Fibroblast of upper back skin (primary cell): ENCODE data around the gene GLIS2.
"Not testable (repeated sequence)": the region's sequence is repeated elsewhere in the genome, so short reads cannot be mapped to it uniquely, and the experiment has no call there.

ENCODE experiments used
- DNase-seq: peaks from one replicate; pipeline ENCODE4 v3.0.0-alpha.2; 2013

The GLIS2 gene

GRCh38 chr16:4321286-4322120, 5.6 kb downstream of the GLIS2 start:
- no peak for DNase-seq

DNA sequence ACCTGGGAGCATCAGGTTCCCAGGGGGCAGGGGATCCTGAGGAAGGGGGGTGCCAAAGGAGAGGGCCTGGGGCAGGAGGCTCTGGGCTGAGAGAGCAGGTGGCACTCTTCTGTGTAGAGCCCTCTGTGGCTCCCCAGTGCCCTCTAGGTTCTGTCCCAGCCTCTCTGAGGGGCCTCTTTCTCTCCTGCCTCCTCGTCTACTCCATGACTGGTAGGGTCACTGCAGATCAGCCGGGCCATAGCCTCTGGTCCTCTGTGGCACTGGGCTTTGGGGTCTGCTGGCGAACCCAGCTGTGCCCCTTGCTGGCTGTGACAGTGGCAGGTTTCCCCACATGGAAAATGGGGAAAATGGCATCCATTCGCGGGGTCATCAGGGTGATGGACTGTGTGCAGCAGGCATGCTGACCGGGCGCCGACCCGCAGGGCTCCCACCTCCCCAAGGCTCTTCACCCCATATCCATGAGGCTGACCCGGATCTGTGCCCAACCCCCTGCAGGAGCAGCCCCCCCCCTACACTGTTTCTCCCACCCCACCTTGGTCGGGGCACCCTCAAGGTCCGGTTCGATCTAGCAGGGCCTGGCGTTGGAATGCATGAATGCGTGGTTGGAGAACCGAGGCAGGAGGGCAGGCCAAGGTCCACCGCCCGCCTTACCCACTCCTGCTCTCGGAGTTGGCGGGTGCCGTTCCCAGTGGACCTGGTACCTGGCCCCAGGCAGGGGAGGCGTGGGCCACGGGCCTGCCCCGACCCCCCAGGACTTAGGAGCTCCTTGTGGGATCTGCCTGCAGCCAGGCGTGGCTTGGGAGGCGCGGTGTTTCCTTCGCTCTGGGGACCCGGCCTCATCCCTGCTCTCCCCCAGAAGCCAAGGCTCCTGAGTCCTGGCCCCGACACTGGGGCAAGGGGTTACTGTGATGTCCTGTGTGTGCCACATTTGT, 6.5 kb downstream of the GLIS2 start:
- DNase-seq: no peak

GRCh38 chr16:4323071-4323844, 7.4 kb downstream of the GLIS2 start:
- no peak for DNase-seq

- peak; percentile 63 for DNase-seq
Measured at GRCh38 chr16:4323845-4324488, 8.1 kb downstream of the GLIS2 start.

- no peak for DNase-seq
Measured at GRCh38 chr16:4324492-4325252, 8.8 kb downstream of the GLIS2 start.

- no peak for DNase-seq
Measured at GRCh38 chr16:4325253-4325758, 9.4 kb downstream of the GLIS2 start.

- no peak for DNase-seq
Measured at GRCh38 chr16:4327386-4328045, 11.6 kb downstream of the GLIS2 start.

DNA sequence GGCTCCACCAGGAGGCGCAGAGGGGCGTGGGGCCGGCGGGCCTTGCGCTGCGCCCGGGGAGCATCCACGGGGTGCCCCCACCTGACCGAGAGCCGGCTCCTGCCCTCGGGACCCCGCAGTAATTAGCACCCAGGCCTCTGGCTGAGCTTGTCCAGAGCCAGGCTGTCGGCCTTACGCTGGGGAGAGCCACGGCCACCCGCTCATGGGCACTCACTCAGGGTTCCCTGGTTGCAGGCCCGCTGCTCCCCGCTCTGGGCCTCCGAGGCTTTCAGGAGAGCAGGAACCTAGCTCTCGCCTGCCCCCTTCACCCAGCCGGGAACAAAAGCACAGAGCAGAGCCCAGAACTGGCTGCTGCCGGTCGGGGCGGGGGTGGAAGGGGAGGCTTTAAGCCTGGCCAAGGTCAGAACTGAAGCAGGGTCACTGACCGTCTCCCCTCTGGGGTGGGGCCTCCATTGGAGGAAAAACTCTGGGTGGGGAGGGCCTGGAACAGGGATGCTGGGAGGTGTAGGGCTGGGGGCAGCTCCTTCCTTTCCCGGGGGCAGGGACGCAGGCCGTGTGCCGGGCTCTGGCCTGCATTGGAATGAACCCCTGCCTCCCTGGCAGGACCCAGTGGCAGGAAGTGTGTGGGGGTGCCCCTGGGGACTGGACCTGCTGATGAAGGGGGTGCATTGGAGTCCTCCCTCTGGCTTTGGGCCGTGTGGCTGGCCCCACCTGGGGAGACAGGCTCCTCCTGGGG, 12.3 kb downstream of the GLIS2 start:
- DNase-seq: peak; percentile 76

- DNase-seq: no peak
Measured at GRCh38 chr16:4328782-4329775, 13.2 kb downstream of the GLIS2 start.

DNA sequence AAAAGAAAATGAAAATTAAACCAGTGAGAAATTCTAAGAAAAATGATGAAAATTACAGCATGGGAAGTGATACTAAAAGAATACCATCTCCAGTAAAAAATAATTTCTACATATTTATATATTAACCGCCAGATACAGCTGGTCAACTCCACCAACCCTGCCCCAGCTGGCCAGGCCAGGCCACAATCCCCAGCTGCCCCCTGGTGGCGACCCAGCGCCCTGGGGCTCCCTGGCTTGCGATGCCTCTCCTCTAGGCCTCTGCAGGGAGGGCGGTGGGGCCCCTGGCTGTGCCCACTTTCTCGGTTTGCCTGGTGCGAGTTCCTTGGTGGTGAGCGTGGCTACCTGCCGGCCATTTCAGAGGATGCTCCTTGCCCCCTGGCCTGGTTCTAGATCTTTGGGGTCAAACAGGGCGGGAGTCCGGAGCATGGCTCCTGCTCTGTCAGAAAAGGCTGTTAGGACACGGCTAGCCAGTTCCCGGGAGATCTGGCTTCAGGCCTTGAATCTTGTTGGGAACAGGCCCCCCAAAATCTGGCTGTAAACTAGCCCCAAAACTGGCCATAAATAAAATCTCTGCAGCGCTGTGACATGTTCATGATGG, 14.5 kb downstream of the GLIS2 start:
- DNase-seq: peak; percentile 56

DNA sequence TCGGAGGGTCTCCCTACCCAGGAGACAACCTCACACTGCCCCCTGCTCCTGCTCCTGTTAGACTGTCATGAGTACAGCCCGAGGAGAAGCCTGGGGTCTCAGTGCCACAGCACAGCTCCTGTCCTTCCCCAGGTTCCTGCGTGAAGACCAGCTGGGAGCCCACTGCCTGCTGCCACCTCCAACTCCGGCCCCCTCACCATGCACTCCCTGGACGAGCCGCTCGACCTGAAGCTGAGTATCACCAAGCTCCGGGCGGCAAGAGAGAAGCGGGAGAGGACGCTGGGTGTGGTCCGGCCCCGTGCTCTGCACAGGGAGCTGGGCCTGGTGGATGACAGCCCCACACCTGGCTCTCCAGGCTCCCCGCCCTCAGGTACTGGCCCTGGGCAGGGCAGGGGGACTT, 16.2 kb downstream of the GLIS2 start:
- no peak for DNase-seq

DNA sequence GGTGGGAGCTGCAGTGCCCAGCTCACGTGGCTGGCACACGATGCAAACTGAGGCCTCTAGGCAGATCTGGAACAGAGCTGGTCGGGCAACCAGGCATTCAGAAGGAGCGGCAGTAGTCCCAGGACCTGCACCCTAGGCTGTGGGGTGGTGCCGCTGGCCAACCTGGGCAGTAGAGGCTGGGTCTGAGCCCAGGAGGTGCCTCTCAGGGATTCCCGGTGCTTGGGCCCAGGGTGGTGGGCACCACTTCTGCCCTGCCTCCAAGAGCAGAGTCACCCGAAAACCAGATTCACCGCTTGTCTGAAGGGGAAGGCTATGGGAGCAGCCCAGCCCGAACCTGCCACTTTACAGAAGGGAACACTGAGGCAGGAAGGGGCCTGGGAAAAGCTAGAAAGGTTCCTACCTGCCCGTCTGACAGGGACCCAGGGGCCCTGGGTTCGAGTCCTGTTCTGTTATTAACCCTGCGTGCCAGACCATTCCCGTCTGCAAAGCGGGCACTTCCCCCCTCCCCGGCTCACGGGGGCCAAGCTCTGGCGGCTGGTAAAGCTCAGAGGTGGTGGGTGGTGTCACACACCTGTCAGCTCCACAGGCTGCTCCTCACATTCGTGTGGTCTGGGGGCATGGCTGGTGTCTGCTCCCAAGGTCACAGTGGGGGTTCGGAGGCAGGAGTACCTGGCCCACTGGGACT, 16.9 kb downstream of the GLIS2 start:
- DNase-seq: no peak

DNA sequence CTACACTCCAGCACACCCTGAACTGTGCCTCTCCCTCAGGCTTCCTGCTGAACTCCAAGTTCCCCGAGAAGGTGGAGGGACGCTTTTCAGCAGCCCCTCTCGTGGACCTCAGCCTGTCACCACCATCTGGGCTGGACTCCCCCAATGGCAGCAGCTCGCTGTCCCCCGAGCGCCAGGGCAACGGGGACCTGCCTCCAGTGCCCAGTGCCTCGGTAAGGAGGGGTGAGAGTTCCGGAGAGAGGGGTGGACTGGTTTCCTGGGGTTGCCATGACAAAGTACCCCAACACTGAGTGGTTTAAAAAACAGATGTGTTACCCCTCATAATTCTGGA, 17.4 kb downstream of the GLIS2 start:
- DNase-seq: no peak

GRCh38 chr16:4333714-4334113, 17.8 kb downstream of the GLIS2 start:
- DNase-seq: not testable (repeated sequence)

DNA sequence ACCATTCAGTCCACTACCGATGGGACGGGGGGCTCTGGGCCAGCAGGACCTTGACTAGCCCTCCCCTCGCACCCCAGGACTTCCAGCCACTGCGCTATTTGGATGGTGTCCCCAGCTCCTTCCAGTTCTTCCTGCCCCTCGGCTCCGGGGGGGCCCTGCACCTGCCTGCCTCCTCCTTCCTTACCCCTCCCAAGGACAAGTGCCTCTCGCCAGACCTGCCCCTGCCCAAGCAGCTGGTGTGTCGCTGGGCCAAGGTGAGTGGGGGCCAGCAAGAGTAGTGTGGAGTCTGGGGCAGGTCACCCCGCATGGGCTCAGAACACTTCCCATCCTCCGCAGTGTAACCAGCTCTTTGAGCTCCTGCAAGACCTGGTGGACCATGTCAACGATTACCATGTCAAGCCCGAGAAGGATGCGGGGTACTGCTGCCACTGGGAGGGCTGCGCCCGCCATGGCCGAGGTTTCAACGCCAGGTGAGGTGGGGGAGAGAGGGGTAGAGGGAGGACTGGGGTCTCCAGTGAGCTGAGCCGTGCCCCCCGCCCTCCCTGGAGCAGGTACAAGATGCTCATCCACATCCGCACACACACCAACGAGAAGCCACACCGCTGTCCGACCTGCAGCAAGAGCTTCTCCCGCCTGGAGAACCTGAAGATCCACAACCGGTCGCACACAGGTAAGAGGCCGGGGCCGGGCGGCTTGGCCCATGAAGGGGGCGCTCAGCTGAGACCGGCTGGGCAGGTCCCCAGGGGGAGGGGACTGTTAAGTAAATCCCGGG, 19.0 kb downstream of the GLIS2 start:
- DNase-seq: no peak

DNA sequence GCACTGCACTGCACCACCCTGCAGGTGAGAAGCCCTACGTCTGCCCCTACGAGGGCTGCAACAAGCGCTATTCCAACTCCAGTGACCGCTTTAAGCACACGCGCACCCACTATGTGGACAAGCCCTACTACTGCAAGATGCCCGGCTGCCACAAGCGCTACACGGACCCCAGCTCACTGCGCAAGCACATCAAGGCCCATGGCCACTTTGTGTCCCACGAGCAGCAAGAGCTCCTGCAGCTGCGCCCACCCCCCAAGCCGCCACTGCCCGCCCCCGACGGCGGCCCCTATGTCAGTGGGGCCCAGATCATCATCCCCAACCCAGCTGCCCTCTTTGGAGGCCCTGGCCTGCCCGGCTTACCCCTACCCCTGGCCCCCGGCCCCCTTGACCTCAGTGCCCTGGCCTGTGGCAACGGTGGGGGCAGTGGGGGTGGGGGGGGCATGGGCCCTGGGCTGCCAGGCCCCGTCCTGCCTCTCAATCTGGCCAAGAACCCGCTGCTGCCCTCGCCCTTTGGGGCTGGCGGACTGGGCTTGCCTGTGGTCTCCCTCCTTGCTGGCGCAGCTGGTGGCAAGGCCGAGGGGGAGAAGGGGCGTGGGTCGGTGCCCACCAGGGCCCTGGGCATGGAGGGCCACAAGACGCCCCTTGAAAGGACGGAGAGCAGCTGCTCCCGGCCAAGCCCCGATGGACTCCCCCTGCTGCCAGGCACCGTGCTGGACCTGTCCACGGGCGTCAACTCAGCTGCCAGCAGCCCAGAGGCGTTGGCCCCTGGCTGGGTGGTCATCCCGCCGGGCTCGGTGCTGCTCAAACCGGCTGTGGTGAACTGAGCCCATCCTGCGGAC, 21.1 kb downstream of the GLIS2 start:
- DNase-seq: no peak
